ENCODE measurements around the gene BOD1. TPM values are rescaled to one million over a fixed set of nuclear protein-coding genes. Genes with fewer than 3 reads are reported as not detected.

BOD1 gene
- total and polyA plus RNA-seq, 10 of the 15 experiments (the other 5 are each of a cell fraction or from before 2014, with no cell fraction given): 14.1 to 35.8 (median 29.6) TPM

DNA sequence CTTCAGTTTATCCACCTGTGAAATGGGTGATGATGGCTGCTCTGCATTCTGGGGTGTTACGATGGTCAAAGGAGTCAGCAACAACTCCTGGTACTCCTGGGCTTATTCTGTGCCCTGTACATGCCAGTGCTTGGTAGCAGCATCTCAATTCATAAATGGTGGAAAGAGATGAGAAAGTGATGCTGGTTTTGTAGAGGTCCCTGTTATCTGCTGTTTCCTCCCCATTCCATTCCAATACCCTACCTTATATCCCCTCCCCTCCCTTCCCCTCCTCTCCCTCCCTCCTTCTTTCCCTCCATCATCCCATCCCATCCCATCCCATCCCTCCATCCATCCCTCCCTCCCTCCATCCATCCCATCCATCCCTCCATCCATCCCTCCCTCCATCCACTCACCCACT lies 19.1 kb downstream of the BOD1 start:
- ATAC-seq (no peak), DNase-seq (ENCODE audit: low read depth, low spot score) (no peak), FAIRE-seq (no peak)
- WGBS (ENCODE audit: insufficient coverage, insufficient replicate concordance, low lambda C conversion rate, missing lambda C conversion rate): 53% methylated on average over 1 of the region's 1 CpG
- Histone ChIP-seq H2AFZ (ENCODE audit: control insufficient read depth, low read depth, low read length) (no peak overlapping the region), H4K20me1 (ENCODE audit: control insufficient read depth, insufficient read depth) (no peaks in the 10 kb centered on the region), H3K79me2 (ENCODE audit: control insufficient read depth, insufficient read depth, low read length) (no peaks in the 10 kb centered on the region), H3K4me1 (ENCODE audit: control insufficient read depth, insufficient read depth, low read length) (no peaks in the 10 kb centered on the region), H3K9ac (ENCODE audit: control insufficient read depth, insufficient read depth, low read length) (no peak overlapping the region), H3K4me2 (ENCODE audit: control insufficient read depth, insufficient read depth) (no peak overlapping the region), H3K9me3 (replicated peaks; ENCODE audit: control insufficient read depth, insufficient read depth, low read length) (peaks cover 7% of the 10 kb centered on the region; the same call in 2 of the 3 replicates), H3K36me3 (ENCODE audit: control insufficient read depth in 2 of 2, insufficient read depth in 2 of 2, low read length in 1 of 2) (no peaks in the 10 kb centered on the region), H3K27ac (ENCODE audit: control insufficient read depth, insufficient read depth) (no peak overlapping the region), H3K4me3 (no peak overlapping the region), H3K27me3 (replicated peaks in 1 of 2; ENCODE audit: control insufficient read depth in 2 of 2, insufficient read depth in 2 of 2, low read length in 1 of 2) (no peaks in the 10 kb centered on the region)
- ChIA-PET SMC1A (ENCODE audit: uncharacterized antibody, unreplicated experiment) (no interaction called here), CTCF (no interaction called here), POLR2A (no interaction called here), RAD21 (ENCODE audit: unreplicated experiment) (no interaction called here)
- TF ChIP-seq POLR2A (IDR thresholded peaks at IDR 0.05; ENCODE audit: low read depth, low read length) (no peak), NFXL1 (IDR thresholded peaks at IDR 0.05; ENCODE audit: borderline replicate concordance) (no peak), TCF12 (IDR thresholded peaks at IDR 0.05; ENCODE audit: low read depth, low read length) (no peak), CBX3 (IDR thresholded peaks at IDR 0.05; ENCODE audit: borderline replicate concordance, low read depth) (no peak), SUPT20H (IDR thresholded peaks at IDR 0.05; ENCODE audit: borderline replicate concordance, control insufficient read depth, low read depth, low read length) (no peak), ETV6 (conservative IDR thresholded peaks at IDR 0.05 in 1 of 2, IDR thresholded peaks at IDR 0.05 in 1 of 2; ENCODE audit: borderline replicate concordance in 1 of 2, low read depth in 1 of 2) (no peak), POLR2AphosphoS2 (IDR thresholded peaks at IDR 0.05; ENCODE audit: low read depth, low read length) (no peak), NBN (IDR thresholded peaks at IDR 0.05) (no peak), CEBPB (IDR thresholded peaks at IDR 0.05; ENCODE audit: borderline replicate concordance in 1 of 2, low read depth in 2 of 2, low read length in 2 of 2) (no peak), EGR1 (IDR thresholded peaks at IDR 0.05; ENCODE audit: borderline replicate concordance in 1 of 2, low read depth in 2 of 2, low read length in 2 of 2) (no peak), POU2F2 (IDR thresholded peaks at IDR 0.05; ENCODE audit: borderline replicate concordance, low read depth, low read length) (no peak), MEF2A (IDR thresholded peaks at IDR 0.05; ENCODE audit: insufficient read depth, low read depth, low read length) (no peak), PAX5 (IDR thresholded peaks at IDR 0.05; ENCODE audit: borderline replicate concordance, low read depth, low read length) (no peak), NFIC (IDR thresholded peaks at IDR 0.05; ENCODE audit: low read depth, low read length) (no peak), TCF3 (IDR thresholded peaks at IDR 0.05; ENCODE audit: borderline replicate concordance, insufficient read depth, low read depth, low read length) (no peak), RB1 (IDR thresholded peaks at IDR 0.05; ENCODE audit: borderline replicate concordance) (no peak)
- TF ChIP-seq, protein P1, sequence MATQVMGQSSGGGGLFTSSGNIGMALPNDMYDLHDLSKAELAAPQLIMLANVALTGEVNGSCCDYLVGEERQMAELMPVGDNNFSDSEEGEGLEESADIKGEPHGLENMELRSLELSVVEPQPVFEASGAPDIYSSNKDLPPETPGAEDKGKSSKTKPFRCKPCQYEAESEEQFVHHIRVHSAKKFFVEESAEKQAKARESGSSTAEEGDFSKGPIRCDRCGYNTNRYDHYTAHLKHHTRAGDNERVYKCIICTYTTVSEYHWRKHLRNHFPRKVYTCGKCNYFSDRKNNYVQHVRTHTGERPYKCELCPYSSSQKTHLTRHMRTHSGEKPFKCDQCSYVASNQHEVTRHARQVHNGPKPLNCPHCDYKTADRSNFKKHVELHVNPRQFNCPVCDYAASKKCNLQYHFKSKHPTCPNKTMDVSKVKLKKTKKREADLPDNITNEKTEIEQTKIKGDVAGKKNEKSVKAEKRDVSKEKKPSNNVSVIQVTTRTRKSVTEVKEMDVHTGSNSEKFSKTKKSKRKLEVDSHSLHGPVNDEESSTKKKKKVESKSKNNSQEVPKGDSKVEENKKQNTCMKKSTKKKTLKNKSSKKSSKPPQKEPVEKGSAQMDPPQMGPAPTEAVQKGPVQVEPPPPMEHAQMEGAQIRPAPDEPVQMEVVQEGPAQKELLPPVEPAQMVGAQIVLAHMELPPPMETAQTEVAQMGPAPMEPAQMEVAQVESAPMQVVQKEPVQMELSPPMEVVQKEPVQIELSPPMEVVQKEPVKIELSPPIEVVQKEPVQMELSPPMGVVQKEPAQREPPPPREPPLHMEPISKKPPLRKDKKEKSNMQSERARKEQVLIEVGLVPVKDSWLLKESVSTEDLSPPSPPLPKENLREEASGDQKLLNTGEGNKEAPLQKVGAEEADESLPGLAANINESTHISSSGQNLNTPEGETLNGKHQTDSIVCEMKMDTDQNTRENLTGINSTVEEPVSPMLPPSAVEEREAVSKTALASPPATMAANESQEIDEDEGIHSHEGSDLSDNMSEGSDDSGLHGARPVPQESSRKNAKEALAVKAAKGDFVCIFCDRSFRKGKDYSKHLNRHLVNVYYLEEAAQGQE (IDR thresholded peaks at IDR 0.05; ENCODE audit: low read depth, low read length): no peak
- TF ChIP-seq, protein P2, sequence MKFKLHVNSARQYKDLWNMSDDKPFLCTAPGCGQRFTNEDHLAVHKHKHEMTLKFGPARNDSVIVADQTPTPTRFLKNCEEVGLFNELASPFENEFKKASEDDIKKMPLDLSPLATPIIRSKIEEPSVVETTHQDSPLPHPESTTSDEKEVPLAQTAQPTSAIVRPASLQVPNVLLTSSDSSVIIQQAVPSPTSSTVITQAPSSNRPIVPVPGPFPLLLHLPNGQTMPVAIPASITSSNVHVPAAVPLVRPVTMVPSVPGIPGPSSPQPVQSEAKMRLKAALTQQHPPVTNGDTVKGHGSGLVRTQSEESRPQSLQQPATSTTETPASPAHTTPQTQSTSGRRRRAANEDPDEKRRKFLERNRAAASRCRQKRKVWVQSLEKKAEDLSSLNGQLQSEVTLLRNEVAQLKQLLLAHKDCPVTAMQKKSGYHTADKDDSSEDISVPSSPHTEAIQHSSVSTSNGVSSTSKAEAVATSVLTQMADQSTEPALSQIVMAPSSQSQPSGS (IDR thresholded peaks at IDR 0.05; ENCODE audit: low read length): no peak
- intact Hi-C loops (cut with micrococcal nuclease; ENCODE audit: unreplicated experiment): no loop called here
- BruUV-seq (replicated peaks): no TSS peak
- in situ Hi-C loops (cut with MboI): no loop called here

Data from GM12878 (cell line).